ENCODE data around the gene ZBED4. TPM values are rescaled to one million over a fixed set of nuclear protein-coding genes. Genes with fewer than 3 reads are reported as not detected.

Gene ZBED4
- total RNA-seq, 1 experiment from 2014 or later: 21.6 TPM

DNA sequence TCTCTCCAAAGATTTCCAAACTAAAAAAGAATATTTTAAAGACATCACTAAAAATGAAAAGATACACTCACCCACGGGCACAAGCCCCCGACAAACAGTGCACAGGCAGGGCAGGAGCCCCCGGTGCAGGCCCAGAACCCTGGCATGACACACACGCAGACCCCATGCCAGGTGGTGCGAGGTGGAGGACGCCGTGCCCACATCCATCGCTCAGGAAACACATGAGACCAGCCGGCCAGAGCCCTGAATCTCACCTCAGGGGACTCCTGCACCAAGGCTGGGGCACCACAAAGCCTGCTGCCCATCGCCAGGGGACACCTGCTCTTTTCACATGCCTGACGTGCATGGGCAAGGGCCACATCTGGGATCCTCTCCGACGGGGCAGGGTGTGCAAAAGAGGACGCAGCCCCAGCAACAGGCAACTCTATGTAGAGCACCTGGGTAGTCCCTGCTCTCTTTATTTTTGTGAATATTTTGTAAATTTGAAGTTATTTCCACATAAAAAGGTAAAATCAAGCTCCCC, 39.4 kb upstream of the ZBED4 start:
- no peak overlapping the region for H2AFZ ChIP-seq (ENCODE audit: low read depth, low read length, poor library complexity, severe bottlenecking)
- ChIA-PET POLR2A (no interaction called here), CTCF (no interaction called here), RAD21 (ENCODE audit: low non-redundant PET in 1 of 2, low total read pairs in 2 of 2, uncharacterized antibody in 2 of 2, unreplicated experiment in 2 of 2) (no interaction called here)
- H3K4me1 ChIP-seq (ENCODE audit: control insufficient read depth in 1 of 2, insufficient read depth in 2 of 2, low read length in 2 of 2): peaks cover 0 to 17% of the 10 kb centered on the region in 2 experiments; a peak in 2 of 4 replicates
- peaks cover 14 to 21% of the 10 kb centered on the region in 2 experiments; a peak in 3 of 4 replicates for H3K36me3 ChIP-seq (ENCODE audit: control insufficient read depth in 1 of 2, insufficient read depth in 2 of 2, low read length in 2 of 2)
- H3K27me3 ChIP-seq (ENCODE audit: insufficient read depth, low read length): no peaks in the 10 kb centered on the region
- peaks cover 7% of the 10 kb centered on the region; the same call in 1 of the 2 replicates for H4K20me1 ChIP-seq (ENCODE audit: insufficient read depth)
- ATAC-seq: no peak
- no peak for DNase-seq (ENCODE audit: low read depth, low spot score)
- no peaks in the 10 kb centered on the region for H3K9me2 ChIP-seq (ENCODE audit: insufficient read depth)
- H3K27ac ChIP-seq (ENCODE audit: low read depth, low read length): no peak overlapping the region
- no peak overlapping the region for H3K4me2 ChIP-seq (ENCODE audit: low read length)
- H3K79me2 ChIP-seq (ENCODE audit: insufficient read depth, low read length): peaks cover 100% of the 10 kb centered on the region
- no peaks in the 10 kb centered on the region for H3K9me3 ChIP-seq (ENCODE audit: control insufficient read depth in 1 of 2, insufficient read depth in 1 of 2, low read depth in 1 of 2, low read length in 2 of 2)
- BruUV-seq (replicated peaks): no TSS peak
- H3K4me3 ChIP-seq (replicated peaks in 1 of 2; ENCODE audit: low read depth in 1 of 2, low read length in 2 of 2): no peak overlapping the region
- intact Hi-C loops (cut with micrococcal nuclease): no loop called here
- H3K9ac ChIP-seq (ENCODE audit: low read length): no peak overlapping the region
- TF ChIP-seq ZFX (IDR thresholded peaks at IDR 0.05) (no peak), TCF7L2 (IDR thresholded peaks at IDR 0.05; ENCODE audit: borderline replicate concordance, extremely low read depth, insufficient read depth, insufficient read length) (no peak), YY1 (IDR thresholded peaks at IDR 0.05; ENCODE audit: extremely low read depth, insufficient replicate concordance, low read depth, low read length) (no peak), SRF (IDR thresholded peaks at IDR 0.05; ENCODE audit: low read depth) (no peak), POLR2A (IDR thresholded peaks at IDR 0.05; ENCODE audit: borderline replicate concordance, extremely low read depth, insufficient read depth, insufficient read length) (no peak)
- TF ChIP-seq, protein P1, sequence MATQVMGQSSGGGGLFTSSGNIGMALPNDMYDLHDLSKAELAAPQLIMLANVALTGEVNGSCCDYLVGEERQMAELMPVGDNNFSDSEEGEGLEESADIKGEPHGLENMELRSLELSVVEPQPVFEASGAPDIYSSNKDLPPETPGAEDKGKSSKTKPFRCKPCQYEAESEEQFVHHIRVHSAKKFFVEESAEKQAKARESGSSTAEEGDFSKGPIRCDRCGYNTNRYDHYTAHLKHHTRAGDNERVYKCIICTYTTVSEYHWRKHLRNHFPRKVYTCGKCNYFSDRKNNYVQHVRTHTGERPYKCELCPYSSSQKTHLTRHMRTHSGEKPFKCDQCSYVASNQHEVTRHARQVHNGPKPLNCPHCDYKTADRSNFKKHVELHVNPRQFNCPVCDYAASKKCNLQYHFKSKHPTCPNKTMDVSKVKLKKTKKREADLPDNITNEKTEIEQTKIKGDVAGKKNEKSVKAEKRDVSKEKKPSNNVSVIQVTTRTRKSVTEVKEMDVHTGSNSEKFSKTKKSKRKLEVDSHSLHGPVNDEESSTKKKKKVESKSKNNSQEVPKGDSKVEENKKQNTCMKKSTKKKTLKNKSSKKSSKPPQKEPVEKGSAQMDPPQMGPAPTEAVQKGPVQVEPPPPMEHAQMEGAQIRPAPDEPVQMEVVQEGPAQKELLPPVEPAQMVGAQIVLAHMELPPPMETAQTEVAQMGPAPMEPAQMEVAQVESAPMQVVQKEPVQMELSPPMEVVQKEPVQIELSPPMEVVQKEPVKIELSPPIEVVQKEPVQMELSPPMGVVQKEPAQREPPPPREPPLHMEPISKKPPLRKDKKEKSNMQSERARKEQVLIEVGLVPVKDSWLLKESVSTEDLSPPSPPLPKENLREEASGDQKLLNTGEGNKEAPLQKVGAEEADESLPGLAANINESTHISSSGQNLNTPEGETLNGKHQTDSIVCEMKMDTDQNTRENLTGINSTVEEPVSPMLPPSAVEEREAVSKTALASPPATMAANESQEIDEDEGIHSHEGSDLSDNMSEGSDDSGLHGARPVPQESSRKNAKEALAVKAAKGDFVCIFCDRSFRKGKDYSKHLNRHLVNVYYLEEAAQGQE (IDR thresholded peaks at IDR 0.05; ENCODE audit: low read depth): no peak
- TF ChIP-seq, protein P2, sequence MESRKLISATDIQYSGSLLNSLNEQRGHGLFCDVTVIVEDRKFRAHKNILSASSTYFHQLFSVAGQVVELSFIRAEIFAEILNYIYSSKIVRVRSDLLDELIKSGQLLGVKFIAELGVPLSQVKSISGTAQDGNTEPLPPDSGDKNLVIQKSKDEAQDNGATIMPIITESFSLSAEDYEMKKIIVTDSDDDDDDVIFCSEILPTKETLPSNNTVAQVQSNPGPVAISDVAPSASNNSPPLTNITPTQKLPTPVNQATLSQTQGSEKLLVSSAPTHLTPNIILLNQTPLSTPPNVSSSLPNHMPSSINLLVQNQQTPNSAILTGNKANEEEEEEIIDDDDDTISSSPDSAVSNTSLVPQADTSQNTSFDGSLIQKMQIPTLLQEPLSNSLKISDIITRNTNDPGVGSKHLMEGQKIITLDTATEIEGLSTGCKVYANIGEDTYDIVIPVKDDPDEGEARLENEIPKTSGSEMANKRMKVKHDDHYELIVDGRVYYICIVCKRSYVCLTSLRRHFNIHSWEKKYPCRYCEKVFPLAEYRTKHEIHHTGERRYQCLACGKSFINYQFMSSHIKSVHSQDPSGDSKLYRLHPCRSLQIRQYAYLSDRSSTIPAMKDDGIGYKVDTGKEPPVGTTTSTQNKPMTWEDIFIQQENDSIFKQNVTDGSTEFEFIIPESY (IDR thresholded peaks at IDR 0.05; ENCODE audit: extremely low read depth, insufficient replicate concordance, low read length): no peak
